ENCODE results near the gene CAMK1D. TPM values are rescaled to one million over a fixed set of nuclear protein-coding genes. Genes with fewer than 3 reads are reported as not detected.

The CAMK1D gene
- total and polyA plus RNA-seq, 9 donors, result 1.8 to 11.7 (median 5.5) TPM

DNA sequence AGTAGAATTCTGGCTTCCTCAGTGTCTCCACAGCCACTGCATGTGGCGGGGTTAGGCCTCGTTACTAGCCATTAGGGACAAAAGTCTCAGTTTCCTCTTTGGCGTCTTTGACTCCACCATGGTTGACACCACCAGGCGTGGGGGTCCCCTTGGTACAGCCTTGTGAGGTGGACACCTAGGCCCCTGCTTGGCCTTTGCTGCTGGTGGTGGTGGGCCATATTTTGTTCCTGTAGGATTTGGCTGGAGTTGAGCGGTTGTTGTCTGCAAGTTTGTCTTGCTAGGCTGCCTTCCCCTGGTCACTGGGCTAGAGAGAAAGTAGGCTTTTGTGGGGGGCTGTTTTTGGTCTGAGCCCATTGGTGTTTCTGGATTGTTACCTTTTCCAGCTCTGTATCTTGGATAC is 272.7 kb downstream of the CAMK1D start:
- no peaks in the 10 kb centered on the region for H3K4me1 ChIP-seq (ENCODE audit: insufficient read depth)
- H3K27ac ChIP-seq, result no peak overlapping the region
- TF ChIP-seq POLR2A (IDR thresholded peaks at IDR 0.05), result no peak
- TF ChIP-seq, protein P1, sequence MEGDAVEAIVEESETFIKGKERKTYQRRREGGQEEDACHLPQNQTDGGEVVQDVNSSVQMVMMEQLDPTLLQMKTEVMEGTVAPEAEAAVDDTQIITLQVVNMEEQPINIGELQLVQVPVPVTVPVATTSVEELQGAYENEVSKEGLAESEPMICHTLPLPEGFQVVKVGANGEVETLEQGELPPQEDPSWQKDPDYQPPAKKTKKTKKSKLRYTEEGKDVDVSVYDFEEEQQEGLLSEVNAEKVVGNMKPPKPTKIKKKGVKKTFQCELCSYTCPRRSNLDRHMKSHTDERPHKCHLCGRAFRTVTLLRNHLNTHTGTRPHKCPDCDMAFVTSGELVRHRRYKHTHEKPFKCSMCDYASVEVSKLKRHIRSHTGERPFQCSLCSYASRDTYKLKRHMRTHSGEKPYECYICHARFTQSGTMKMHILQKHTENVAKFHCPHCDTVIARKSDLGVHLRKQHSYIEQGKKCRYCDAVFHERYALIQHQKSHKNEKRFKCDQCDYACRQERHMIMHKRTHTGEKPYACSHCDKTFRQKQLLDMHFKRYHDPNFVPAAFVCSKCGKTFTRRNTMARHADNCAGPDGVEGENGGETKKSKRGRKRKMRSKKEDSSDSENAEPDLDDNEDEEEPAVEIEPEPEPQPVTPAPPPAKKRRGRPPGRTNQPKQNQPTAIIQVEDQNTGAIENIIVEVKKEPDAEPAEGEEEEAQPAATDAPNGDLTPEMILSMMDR (IDR thresholded peaks at IDR 0.05), result no peak
- TF ChIP-seq EP300 (IDR thresholded peaks at IDR 0.05), result no peak
- H3K9me3 ChIP-seq, result no peaks in the 10 kb centered on the region
- no peak overlapping the region for H3K4me3 ChIP-seq
- H3K27me3 ChIP-seq, result no peaks in the 10 kb centered on the region
- DNase-seq, result no peak
- H3K36me3 ChIP-seq, result no peaks in the 10 kb centered on the region
- intact Hi-C loops (cut with DNase I), result no loop called here
- WGBS, 3 donors, result 93 to 99% (median 99%) methylated on average over 5 of the region's 5 CpGs

GRCh38 chr10:12622691-12623090 is 273.3 kb downstream of the CAMK1D start:
- Histone ChIP-seq H3K4me3 (no peak overlapping the region), H3K9me3 (no peaks in the 10 kb centered on the region), H3K4me1 (ENCODE audit: insufficient read depth) (no peaks in the 10 kb centered on the region), H3K36me3 (no peaks in the 10 kb centered on the region), H3K27ac (no peak overlapping the region), H3K27me3 (no peaks in the 10 kb centered on the region)
- intact Hi-C loops (cut with DNase I), result no loop called here
- no peak for DNase-seq
- TF ChIP-seq POLR2A (IDR thresholded peaks at IDR 0.05) (no peak), EP300 (IDR thresholded peaks at IDR 0.05) (no peak)
- TF ChIP-seq, protein P1 (IDR thresholded peaks at IDR 0.05), result no peak
- 80 to 91% (median 86%) methylated on average over 11 of the region's 11 CpGs for WGBS, 3 donors

DNA sequence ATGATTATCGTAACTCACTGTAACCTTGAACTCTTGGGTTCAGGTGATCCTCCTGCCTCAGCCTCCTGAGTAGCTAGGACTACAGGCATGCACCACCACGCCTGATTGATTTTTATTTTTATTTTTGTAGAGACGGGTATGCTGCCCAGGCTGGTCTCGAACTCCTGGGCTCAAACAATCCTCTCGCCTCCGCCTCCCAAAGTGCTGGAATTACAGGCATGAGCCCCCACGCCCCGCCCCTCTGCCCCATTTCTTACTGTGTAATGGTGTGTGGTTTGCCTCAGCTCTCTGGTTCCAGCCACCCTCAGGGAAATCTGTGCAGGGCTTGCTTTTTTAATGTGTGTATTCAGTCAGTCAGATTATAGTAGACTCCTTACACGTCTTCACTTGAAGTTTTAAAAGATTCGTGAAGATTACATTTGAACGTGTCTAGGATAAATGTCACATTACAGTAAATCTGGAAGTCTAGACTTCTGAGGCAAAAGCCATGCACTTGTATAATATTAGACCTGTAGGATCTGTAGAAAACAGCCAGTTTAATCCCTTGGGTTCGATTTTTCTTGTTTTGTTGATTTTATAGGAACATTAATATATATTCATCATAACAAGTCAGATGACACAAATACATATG is 276.2 kb downstream of the CAMK1D start:
- Histone ChIP-seq H3K27me3 (no peaks in the 10 kb centered on the region), H3K27ac (no peak overlapping the region), H3K4me1 (ENCODE audit: insufficient read depth) (no peaks in the 10 kb centered on the region), H3K36me3 (no peaks in the 10 kb centered on the region), H3K9me3 (no peaks in the 10 kb centered on the region), H3K4me3 (no peak overlapping the region)
- 88 to 92% (median 88%) methylated on average over 12 of the region's 12 CpGs for WGBS, 3 donors
- TF ChIP-seq EP300 (IDR thresholded peaks at IDR 0.05) (no peak), POLR2A (IDR thresholded peaks at IDR 0.05) (no peak)
- TF ChIP-seq, protein P1 (IDR thresholded peaks at IDR 0.05), result no peak
- intact Hi-C loops (cut with DNase I), result no loop called here
- DNase-seq, result no peak

- 80 to 84% (median 84%) methylated on average over 2 of the region's 2 CpGs for whole genome bisulfite sequencing, 3 donors
Measured at GRCh38 chr10:12628153-12628552, 278.8 kb downstream of the CAMK1D start.

More at GRCh38 chr10:12628153-12628552, 278.8 kb downstream of the CAMK1D start:
- Histone ChIP-seq H3K4me1 (ENCODE audit: insufficient read depth) (no peaks in the 10 kb centered on the region), H3K27ac (no peak overlapping the region), H3K36me3 (no peaks in the 10 kb centered on the region), H3K27me3 (no peaks in the 10 kb centered on the region), H3K9me3 (no peaks in the 10 kb centered on the region), H3K4me3 (no peak overlapping the region)
- intact Hi-C loops (cut with DNase I), result no loop called here
- no peak for DNase-seq
- TF ChIP-seq POLR2A (IDR thresholded peaks at IDR 0.05), result no peak
- TF ChIP-seq EP300 (IDR thresholded peaks at IDR 0.05), result no peak
- TF ChIP-seq, protein P1 (IDR thresholded peaks at IDR 0.05), result no peak
